HCT116 (cell line): Measurements from ENCODE around the gene HSF2BP.
"Not testable (repeated sequence)": the region's sequence is repeated elsewhere in the genome, so short reads cannot be mapped to it uniquely, and the experiment has no call there.

Source experiments
- CEBPB ChIP-seq: IDR thresholded peaks from 2 replicates; pipeline ENCODE4 v1.6.1; 2012; ENCODE audit warnings: low read depth
- EGR1 ChIP-seq: IDR thresholded peaks from 2 replicates; pipeline ENCODE4 v1.6.1; 2012; ENCODE audit warnings: low read depth
- EZH2 ChIP-seq: fragments of 200-600 bp; sonication (generic); IDR thresholded peaks from 2 replicates; pipeline ENCODE4 v1.6.1; 2017; ENCODE audit warnings: antibody characterized with exemption, mixed run types
- POLR2A ChIP-seq: IDR thresholded peaks from 2 replicates; pipeline ENCODE4 v1.7.0; 2011; ENCODE audit warnings: borderline replicate concordance; ENCODE audit not compliant: insufficient read depth, insufficient read length; ENCODE audit errors: extremely low read depth
- POLR2AphosphoS5 ChIP-seq: IDR thresholded peaks from 2 replicates; pipeline ENCODE4 v1.6.1; 2011; ENCODE audit warnings: mild to moderate bottlenecking, low read depth, low read length, moderate library complexity
- RAD21 ChIP-seq: IDR thresholded peaks from 2 replicates; pipeline ENCODE4 v1.6.1; 2012; ENCODE audit warnings: low read depth, mild to moderate bottlenecking
- SP1 ChIP-seq: IDR thresholded peaks from 2 replicates; pipeline ENCODE4 v1.6.1; 2012; ENCODE audit warnings: low read depth
- ZNF274 ChIP-seq: fragments of 200-500 bp; sonication (Bioruptor generic); IDR thresholded peaks from 2 replicates; pipeline ENCODE4 v1.6.1; 2014; ENCODE audit warnings: mild to moderate bottlenecking, low read depth, low read length, inconsistent platforms
- TF ChIP-seq, protein P1 (sequence below), 3 experiments: fragments of 200-600 bp in 1 of 3; sonication (generic) in 1 of 3; IDR thresholded peaks in 2 of 3; conservative IDR thresholded peaks in 1 of 3; 2 replicates each; pipeline ENCODE4 v1.5.1; 2012 to 2017; ENCODE audit warnings: low read depth in 2 of 3, low read length in 2 of 3, antibody characterized with exemption in 1 of 3, borderline replicate concordance in 1 of 3, control low read depth in 1 of 3, mild to moderate bottlenecking in 1 of 3, mixed read lengths in 1 of 3, mixed run types in 1 of 3, moderate library complexity in 1 of 3; ENCODE audit not compliant: insufficient read depth in 1 of 3
- TF ChIP-seq, protein P2 (sequence below): IDR thresholded peaks from 2 replicates; pipeline ENCODE4 v1.6.1; 2012
- TF ChIP-seq, protein P3 (sequence below): IDR thresholded peaks from 2 replicates; pipeline ENCODE4 v1.6.1; 2012; ENCODE audit warnings: low read depth
- TF ChIP-seq, protein P4 (sequence below): IDR thresholded peaks from 2 replicates; pipeline ENCODE4 v1.6.1; 2012

DNA sequence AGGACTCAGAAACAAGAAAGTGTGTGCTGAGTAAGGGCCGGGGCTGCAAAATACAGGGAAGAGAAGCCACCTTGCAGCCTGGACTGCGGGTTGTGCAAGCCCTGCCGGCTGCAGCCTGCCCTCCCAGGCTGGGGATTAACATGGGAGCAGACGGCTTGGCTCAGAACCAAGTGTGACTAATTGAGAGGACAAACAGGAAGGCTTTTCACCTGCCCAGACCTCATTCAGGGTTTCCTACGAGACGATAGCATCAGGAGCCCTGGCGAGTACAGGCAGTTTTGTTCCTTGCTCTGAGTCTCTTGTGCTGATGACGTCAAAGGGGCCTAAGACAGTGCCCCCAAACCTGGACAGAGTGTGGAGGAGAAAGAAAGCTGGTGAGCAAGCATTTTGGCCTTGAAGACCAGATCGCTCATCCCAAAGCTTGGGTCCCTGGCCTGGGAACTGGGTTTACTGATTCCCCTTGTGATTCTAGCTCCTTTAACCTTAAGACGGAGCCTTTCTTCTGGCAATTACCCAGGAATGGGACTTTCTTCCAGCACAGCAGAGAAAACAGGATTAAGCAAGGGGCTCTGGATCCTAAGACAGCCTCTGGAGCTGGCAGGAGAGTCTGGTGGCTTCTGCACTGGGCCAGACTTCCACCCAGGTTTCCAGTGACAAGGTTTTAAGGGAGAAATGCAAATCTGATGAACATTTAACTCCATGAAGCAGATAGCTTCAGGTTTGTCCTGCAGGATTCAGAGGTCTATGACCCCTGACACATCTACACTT lies 142.2 kb downstream of the HSF2BP start:
- TF ChIP-seq, protein P1, sequence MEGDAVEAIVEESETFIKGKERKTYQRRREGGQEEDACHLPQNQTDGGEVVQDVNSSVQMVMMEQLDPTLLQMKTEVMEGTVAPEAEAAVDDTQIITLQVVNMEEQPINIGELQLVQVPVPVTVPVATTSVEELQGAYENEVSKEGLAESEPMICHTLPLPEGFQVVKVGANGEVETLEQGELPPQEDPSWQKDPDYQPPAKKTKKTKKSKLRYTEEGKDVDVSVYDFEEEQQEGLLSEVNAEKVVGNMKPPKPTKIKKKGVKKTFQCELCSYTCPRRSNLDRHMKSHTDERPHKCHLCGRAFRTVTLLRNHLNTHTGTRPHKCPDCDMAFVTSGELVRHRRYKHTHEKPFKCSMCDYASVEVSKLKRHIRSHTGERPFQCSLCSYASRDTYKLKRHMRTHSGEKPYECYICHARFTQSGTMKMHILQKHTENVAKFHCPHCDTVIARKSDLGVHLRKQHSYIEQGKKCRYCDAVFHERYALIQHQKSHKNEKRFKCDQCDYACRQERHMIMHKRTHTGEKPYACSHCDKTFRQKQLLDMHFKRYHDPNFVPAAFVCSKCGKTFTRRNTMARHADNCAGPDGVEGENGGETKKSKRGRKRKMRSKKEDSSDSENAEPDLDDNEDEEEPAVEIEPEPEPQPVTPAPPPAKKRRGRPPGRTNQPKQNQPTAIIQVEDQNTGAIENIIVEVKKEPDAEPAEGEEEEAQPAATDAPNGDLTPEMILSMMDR (IDR thresholded peaks at IDR 0.05 in 2 of 3, conservative IDR thresholded peaks at IDR 0.05 in 1 of 3; ENCODE audit: borderline replicate concordance in 1 of 3, insufficient read depth in 1 of 3, low read depth in 2 of 3, low read length in 2 of 3) = not testable (repeated sequence)
- TF ChIP-seq POLR2AphosphoS5, EZH2, POLR2A, EGR1, RAD21, SP1, CEBPB, ZNF274: not testable (repeated sequence)
- TF ChIP-seq, protein P2, sequence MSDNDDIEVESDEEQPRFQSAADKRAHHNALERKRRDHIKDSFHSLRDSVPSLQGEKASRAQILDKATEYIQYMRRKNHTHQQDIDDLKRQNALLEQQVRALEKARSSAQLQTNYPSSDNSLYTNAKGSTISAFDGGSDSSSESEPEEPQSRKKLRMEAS = not testable (repeated sequence)
- TF ChIP-seq, protein P3, sequence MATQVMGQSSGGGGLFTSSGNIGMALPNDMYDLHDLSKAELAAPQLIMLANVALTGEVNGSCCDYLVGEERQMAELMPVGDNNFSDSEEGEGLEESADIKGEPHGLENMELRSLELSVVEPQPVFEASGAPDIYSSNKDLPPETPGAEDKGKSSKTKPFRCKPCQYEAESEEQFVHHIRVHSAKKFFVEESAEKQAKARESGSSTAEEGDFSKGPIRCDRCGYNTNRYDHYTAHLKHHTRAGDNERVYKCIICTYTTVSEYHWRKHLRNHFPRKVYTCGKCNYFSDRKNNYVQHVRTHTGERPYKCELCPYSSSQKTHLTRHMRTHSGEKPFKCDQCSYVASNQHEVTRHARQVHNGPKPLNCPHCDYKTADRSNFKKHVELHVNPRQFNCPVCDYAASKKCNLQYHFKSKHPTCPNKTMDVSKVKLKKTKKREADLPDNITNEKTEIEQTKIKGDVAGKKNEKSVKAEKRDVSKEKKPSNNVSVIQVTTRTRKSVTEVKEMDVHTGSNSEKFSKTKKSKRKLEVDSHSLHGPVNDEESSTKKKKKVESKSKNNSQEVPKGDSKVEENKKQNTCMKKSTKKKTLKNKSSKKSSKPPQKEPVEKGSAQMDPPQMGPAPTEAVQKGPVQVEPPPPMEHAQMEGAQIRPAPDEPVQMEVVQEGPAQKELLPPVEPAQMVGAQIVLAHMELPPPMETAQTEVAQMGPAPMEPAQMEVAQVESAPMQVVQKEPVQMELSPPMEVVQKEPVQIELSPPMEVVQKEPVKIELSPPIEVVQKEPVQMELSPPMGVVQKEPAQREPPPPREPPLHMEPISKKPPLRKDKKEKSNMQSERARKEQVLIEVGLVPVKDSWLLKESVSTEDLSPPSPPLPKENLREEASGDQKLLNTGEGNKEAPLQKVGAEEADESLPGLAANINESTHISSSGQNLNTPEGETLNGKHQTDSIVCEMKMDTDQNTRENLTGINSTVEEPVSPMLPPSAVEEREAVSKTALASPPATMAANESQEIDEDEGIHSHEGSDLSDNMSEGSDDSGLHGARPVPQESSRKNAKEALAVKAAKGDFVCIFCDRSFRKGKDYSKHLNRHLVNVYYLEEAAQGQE = not testable (repeated sequence)
- TF ChIP-seq, protein P4, sequence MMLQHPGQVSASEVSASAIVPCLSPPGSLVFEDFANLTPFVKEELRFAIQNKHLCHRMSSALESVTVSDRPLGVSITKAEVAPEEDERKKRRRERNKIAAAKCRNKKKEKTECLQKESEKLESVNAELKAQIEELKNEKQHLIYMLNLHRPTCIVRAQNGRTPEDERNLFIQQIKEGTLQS = not testable (repeated sequence)
